Neural cell (in vitro differentiated cells): Measurements from ENCODE around the gene SEMA3B.

Experiments used
- CTCF ChIP-seq: fragments of 450-650 bp; IDR thresholded peaks from 2 replicates; pipeline ENCODE4 v1.5.1; 2014; ENCODE audit warnings: antibody characterized with exemption, mild to moderate bottlenecking, moderate library complexity; ENCODE audit not compliant: poor library complexity, severe bottlenecking
- EZH2 ChIP-seq: fragments of 200-600, 300-800 bp; shearing (Covaris generic), sonication (generic); IDR thresholded peaks from 2 replicates; pipeline ENCODE4 v1.6.1; 2014; ENCODE audit warnings: antibody characterized with exemption, low read length, borderline replicate concordance, mild to moderate bottlenecking; ENCODE audit not compliant: insufficient read depth, poor library complexity, severe bottlenecking
- RAD21 ChIP-seq: fragments of 450-650 bp; conservative IDR thresholded peaks from 2 replicates; pipeline ENCODE4 v1.6.1; 2014; ENCODE audit warnings: antibody characterized with exemption, mild to moderate bottlenecking, moderate library complexity
- SMC3 ChIP-seq: fragments of 450-650 bp; conservative IDR thresholded peaks from 2 replicates; pipeline ENCODE4 v1.6.1; 2014; ENCODE audit warnings: antibody characterized with exemption, mild to moderate bottlenecking, moderate library complexity; ENCODE audit not compliant: poor library complexity

GRCh38 chr3:50251220-50251619, 17.7 kb upstream of the SEMA3B start:
- no peak for TF ChIP-seq EZH2
- TF ChIP-seq RAD21, result no peak
- no peak for TF ChIP-seq SMC3
- TF ChIP-seq CTCF, result no peak
